ENCODE results near the gene MRPS34.

The MRPS34 gene

GRCh38 chr16:1794221-1794871, 21.4 kb upstream of the MRPS34 start:
- no peak for DNase-seq

GRCh38 chr16:1793578-1794220, 20.8 kb upstream of the MRPS34 start, which contains the start of gene IGFALS:
IGFALS (minus strand) TSS chr16:1793705; CDS start chr16:1793652, 53 bp downstream.
- DNase-seq, result no peak

- no peak for DNase-seq
Measured at GRCh38 chr16:1792836-1793577, 20.1 kb upstream of the MRPS34 start.

GRCh38 chr16:1791943-1792812, 19.2 kb upstream of the MRPS34 start:
- DNase-seq, result no peak

GRCh38 chr16:1791256-1791942, 18.5 kb upstream of the MRPS34 start:
- no peak for DNase-seq

- DNase-seq, result no peak
Measured at GRCh38 chr16:1790611-1791255, 17.8 kb upstream of the MRPS34 start.

GRCh38 chr16:1790261-1790610, 17.3 kb upstream of the MRPS34 start:
- no peak for DNase-seq

- DNase-seq, result no peak
Measured at GRCh38 chr16:1789643-1790045, 16.7 kb upstream of the MRPS34 start.

- DNase-seq, result no peak
Measured at GRCh38 chr16:1788708-1789100, 15.8 kb upstream of the MRPS34 start.

GRCh38 chr16:1788095-1788707, 15.3 kb upstream of the MRPS34 start:
- no peak for DNase-seq

- no peak for DNase-seq
Measured at GRCh38 chr16:1787322-1788094, 14.6 kb upstream of the MRPS34 start.

- no peak for DNase-seq
Measured at GRCh38 chr16:1787056-1787321, 14.1 kb upstream of the MRPS34 start.

GRCh38 chr16:1786242-1787055, 13.5 kb upstream of the MRPS34 start:
- no peak for DNase-seq

- DNase-seq, result no peak
Measured at GRCh38 chr16:1785846-1786170, 12.9 kb upstream of the MRPS34 start.

GRCh38 chr16:1784977-1785845, 12.3 kb upstream of the MRPS34 start:
- no peak for DNase-seq

- peak; percentile 100 for DNase-seq
Measured at GRCh38 chr16:1782408-1783264, 9.7 kb upstream of the MRPS34 start, which contains the start of the genes NUBP2 and SPSB3. NUBP2 (plus strand) TSS chr16:1782960; CDS start chr16:1783021, 61 bp downstream. SPSB3 (minus strand) TSS chr16:1782571; CDS start chr16:1781483, 1,088 bp downstream.

GRCh38 chr16:1781758-1782407, 8.9 kb upstream of the MRPS34 start:
- peak; percentile 30 for DNase-seq

All from inflammatory macrophage treated with lipopolysaccharide for 4 hours (primary cell).